ENCODE data around the gene KAZN.

DNA sequence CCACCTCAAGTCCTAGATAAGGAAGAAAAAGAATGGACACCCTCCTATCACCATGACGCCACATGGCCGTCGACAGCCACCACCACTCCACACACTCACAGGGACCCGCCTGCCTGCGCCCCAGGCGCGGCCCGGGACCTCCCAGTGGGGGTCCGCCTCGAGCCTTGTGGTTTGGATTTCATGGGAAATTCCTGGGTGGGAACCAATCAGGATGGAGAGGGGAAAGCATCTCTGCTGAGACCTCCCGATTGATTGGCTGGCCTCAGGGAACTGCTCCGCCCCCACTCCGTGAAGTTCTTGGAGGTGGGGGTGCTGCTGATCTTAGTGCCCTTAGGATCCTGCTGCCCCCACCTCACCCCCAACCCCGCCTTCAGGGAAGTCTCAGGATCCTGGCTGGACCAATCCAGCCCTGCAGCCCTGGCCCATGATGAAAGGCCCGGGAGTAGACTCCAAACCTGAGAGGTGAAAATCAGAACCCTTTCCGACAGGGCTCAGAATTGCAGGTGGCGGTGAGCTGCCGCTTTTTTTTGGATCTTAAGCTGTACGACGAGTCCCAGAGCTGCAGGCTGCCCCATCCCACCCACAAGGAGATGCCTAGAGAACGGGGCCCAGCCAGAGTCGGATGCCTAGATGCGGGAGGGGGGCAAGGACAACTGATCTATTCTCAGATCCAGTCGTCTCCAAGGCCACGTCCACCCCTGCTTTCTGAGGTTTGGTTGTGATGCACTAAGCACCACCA is 526.0 kb downstream of the KAZN start:
- no peak for TF ChIP-seq ARNTL (CRISPR knock-in tag; IDR thresholded peaks at IDR 0.05; ENCODE audit: borderline replicate concordance, low read depth)
- no peak for TF ChIP-seq ZFP30 (CRISPR knock-in tag; IDR thresholded peaks at IDR 0.05)
- TF ChIP-seq ZNF8 (CRISPR knock-in tag; IDR thresholded peaks at IDR 0.05) = no peak
